Brain microvascular endothelial cell (primary cell): ENCODE measurements around the gene CSAD.

Experiments used
- DNase-seq: peaks from one replicate; pipeline ENCODE4 v3.0.0-alpha.2; 2020
- H3K27ac ChIP-seq: fragments of 250-450 bp; sonication (Bioruptor Pico); 2 replicates; pipeline ENCODE4 v1.5.1; 2020; ENCODE audit warnings: mild to moderate bottlenecking, moderate library complexity
- H3K27me3 ChIP-seq: fragments of 250-450 bp; sonication (Bioruptor Pico); replicated peaks from 2 replicates; pipeline ENCODE4 v1.5.1; 2020; ENCODE audit warnings: mild to moderate bottlenecking
- H3K36me3 ChIP-seq: fragments of 250-450 bp; sonication (Bioruptor Pico); replicated peaks from 2 replicates; pipeline ENCODE4 v1.5.1; 2020; ENCODE audit warnings: mild to moderate bottlenecking
- H3K4me3 ChIP-seq: 2 replicates; pipeline ENCODE4 v1.5.1; 2011; ENCODE audit warnings: low read depth, mild to moderate bottlenecking, control low read depth, low read length, moderate library complexity
- CTCF ChIP-seq: IDR thresholded peaks from 2 replicates; pipeline ENCODE4 v1.5.1; 2011; ENCODE audit warnings: low read depth, mild to moderate bottlenecking, moderate library complexity, low read length, control low read depth, inconsistent platforms; ENCODE audit errors: missing control alignments
- in situ Hi-C: cut with HindIII; loops from 2 replicates; pipeline ENCODE4 v1.10.0; 2017; ENCODE audit warnings: low sequenced_read_pairs, low pct_ligation_motif_present

Gene CSAD

GRCh38 chr12:53226815-53227214 is 46.1 kb upstream of the CSAD start:
- no peaks in the 10 kb centered on the region for H3K27me3 ChIP-seq
- no peaks in the 10 kb centered on the region for H3K36me3 ChIP-seq
- TF ChIP-seq CTCF, result no peak
- in situ Hi-C loops, result no loop called here
- H3K27ac ChIP-seq, result no peak overlapping the region
- H3K4me3 ChIP-seq, result no peak overlapping the region
- no peak for DNase-seq

- DNase-seq, result no peak
- Histone ChIP-seq H3K36me3 (no peaks in the 10 kb centered on the region), H3K27me3 (no peaks in the 10 kb centered on the region), H3K27ac (no peak overlapping the region), H3K4me3 (no peak overlapping the region)
- in situ Hi-C loops, result no loop called here
- TF ChIP-seq CTCF, result no peak
Measured at GRCh38 chr12:53225635-53226424, 45.1 kb upstream of the CSAD start.

- no peak for DNase-seq
- H3K27me3 ChIP-seq, result no peaks in the 10 kb centered on the region
- TF ChIP-seq CTCF, result no peak
- H3K4me3 ChIP-seq, result no peak overlapping the region
- no peak overlapping the region for H3K27ac ChIP-seq
- in situ Hi-C loops, result no loop called here
- H3K36me3 ChIP-seq, result no peaks in the 10 kb centered on the region
Measured at GRCh38 chr12:53224897-53225634, 44.3 kb upstream of the CSAD start.

GRCh38 chr12:53224061-53224896 is 43.6 kb upstream of the CSAD start:
- in situ Hi-C loops, result no loop called here
- no peaks in the 10 kb centered on the region for H3K27me3 ChIP-seq
- DNase-seq, result no peak
- H3K36me3 ChIP-seq, result no peaks in the 10 kb centered on the region
- no peak overlapping the region for H3K4me3 ChIP-seq
- TF ChIP-seq CTCF, result peak; percentile 53
- H3K27ac ChIP-seq, result no peak overlapping the region

GRCh38 chr12:53223389-53224060 is 42.8 kb upstream of the CSAD start:
- peak; percentile 17 for DNase-seq
- Histone ChIP-seq H3K27me3 (no peaks in the 10 kb centered on the region), H3K4me3 (no peak overlapping the region), H3K27ac (no peak overlapping the region), H3K36me3 (no peaks in the 10 kb centered on the region)
- in situ Hi-C loops, result no loop called here
- TF ChIP-seq CTCF, result no peak
